Right lobe of liver (tissue), 4 donors: Measurements from ENCODE around the gene CLSTN1.

ENCODE experiments used
- POLR2A ChIP-seq: fragments of 450-650 bp; IDR thresholded peaks from one replicate; pipeline ENCODE4 v1.6.1; 2017; ENCODE audit warnings: antibody characterized with exemption, mild to moderate bottlenecking
- TF ChIP-seq, protein P1 (sequence below), 4 donors: fragments of 200-600 bp in 3 of 4; fragments of 450-650 bp in 1 of 4; IDR thresholded peaks; one replicate each; pipeline versions ENCODE4 v1.5.1 to v1.8.0; 2016 to 2022; ENCODE audit warnings: antibody characterized with exemption in 4 of 4, mild to moderate bottlenecking in 2 of 4
- donor health status: DM: no; HTN: no; CAD: no.
- donor health status: DM: no; HTN: no; CAD: no.
- donor health status: DM: no; HTN: yes; CAD: no.

- TF ChIP-seq, protein P1, sequence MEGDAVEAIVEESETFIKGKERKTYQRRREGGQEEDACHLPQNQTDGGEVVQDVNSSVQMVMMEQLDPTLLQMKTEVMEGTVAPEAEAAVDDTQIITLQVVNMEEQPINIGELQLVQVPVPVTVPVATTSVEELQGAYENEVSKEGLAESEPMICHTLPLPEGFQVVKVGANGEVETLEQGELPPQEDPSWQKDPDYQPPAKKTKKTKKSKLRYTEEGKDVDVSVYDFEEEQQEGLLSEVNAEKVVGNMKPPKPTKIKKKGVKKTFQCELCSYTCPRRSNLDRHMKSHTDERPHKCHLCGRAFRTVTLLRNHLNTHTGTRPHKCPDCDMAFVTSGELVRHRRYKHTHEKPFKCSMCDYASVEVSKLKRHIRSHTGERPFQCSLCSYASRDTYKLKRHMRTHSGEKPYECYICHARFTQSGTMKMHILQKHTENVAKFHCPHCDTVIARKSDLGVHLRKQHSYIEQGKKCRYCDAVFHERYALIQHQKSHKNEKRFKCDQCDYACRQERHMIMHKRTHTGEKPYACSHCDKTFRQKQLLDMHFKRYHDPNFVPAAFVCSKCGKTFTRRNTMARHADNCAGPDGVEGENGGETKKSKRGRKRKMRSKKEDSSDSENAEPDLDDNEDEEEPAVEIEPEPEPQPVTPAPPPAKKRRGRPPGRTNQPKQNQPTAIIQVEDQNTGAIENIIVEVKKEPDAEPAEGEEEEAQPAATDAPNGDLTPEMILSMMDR (IDR thresholded peaks at IDR 0.05) = no peak
- TF ChIP-seq POLR2A = no peak
These were observed 36.1 kb downstream of the CLSTN1 start for GRCh38 chr1:9787702-9788101.
